ENCODE measurements around the gene RAPGEF6. TPM values are rescaled to one million over a fixed set of nuclear protein-coding genes. Genes with fewer than 3 reads are reported as not detected.

The RAPGEF6 gene
- total and polyA plus RNA-seq, 12 donors, result 1.5 to 16.3 (median 10.9) TPM

GRCh38 chr5:131659841-131660240, 24.8 kb upstream of the RAPGEF6 start:
- Histone ChIP-seq H3K4me1 (peaks cover 0 to 14% (median 0%) of the 10 kb centered on the region in 9 donors), H3K36me3 (peaks cover 0 to 76% (median 28%) of the 10 kb centered on the region in 9 donors), H3K27ac (no peak overlapping the region), H3K27me3 (no peaks in the 10 kb centered on the region), H3K4me3 (no peak overlapping the region), H3K9me3 (peaks cover 0 to 22% (median 4%) of the 10 kb centered on the region in 11 donors)
- 96 to 100% methylated on average over 9 of the region's 9 CpGs for WGBS, 2 donors
- ATAC-seq (no peak), DNase-seq (no peak)
- TF ChIP-seq, protein P1, sequence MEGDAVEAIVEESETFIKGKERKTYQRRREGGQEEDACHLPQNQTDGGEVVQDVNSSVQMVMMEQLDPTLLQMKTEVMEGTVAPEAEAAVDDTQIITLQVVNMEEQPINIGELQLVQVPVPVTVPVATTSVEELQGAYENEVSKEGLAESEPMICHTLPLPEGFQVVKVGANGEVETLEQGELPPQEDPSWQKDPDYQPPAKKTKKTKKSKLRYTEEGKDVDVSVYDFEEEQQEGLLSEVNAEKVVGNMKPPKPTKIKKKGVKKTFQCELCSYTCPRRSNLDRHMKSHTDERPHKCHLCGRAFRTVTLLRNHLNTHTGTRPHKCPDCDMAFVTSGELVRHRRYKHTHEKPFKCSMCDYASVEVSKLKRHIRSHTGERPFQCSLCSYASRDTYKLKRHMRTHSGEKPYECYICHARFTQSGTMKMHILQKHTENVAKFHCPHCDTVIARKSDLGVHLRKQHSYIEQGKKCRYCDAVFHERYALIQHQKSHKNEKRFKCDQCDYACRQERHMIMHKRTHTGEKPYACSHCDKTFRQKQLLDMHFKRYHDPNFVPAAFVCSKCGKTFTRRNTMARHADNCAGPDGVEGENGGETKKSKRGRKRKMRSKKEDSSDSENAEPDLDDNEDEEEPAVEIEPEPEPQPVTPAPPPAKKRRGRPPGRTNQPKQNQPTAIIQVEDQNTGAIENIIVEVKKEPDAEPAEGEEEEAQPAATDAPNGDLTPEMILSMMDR (IDR thresholded peaks at IDR 0.05), result no peak
- intact Hi-C loops (cut with DNase I), result no loop called here

DNA sequence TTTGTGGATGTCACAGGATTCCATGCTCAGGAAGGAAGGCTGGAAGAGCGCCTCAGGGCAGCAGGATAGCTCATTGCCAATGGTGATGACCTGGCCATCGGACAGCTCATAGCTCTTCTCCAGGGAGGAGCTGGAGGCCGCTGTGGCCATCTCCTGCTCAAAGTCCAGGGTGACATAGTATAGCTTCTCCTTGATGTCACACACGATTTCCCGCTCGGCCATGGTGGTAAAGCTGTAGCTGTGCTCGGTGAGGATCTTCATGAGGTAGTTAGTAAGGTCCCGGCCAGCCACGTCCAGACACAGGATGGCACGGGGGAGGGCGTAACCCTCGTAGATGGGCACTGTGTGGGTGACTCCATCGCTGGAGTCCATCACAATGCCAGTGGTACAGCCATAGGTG, 24.3 kb upstream of the RAPGEF6 start:
- DNase-seq (no peak), ATAC-seq (peak in 2 of 8 donors; percentile 33 to 42)
- no peak overlapping the region for H3K4me3 ChIP-seq
- H3K36me3 ChIP-seq, result peaks cover 0 to 76% (median 30%) of the 10 kb centered on the region in 9 donors
- TF ChIP-seq, protein P1 (IDR thresholded peaks at IDR 0.05), result no peak
- 98 to 99% methylated on average over 13 of the region's 13 CpGs for WGBS, 2 donors
- H3K27me3 ChIP-seq, result no peaks in the 10 kb centered on the region
- intact Hi-C loops (cut with DNase I), result no loop called here
- peaks cover 0 to 14% (median 0%) of the 10 kb centered on the region in 9 donors for H3K4me1 ChIP-seq
- H3K27ac ChIP-seq, result no peak overlapping the region
- H3K9me3 ChIP-seq, result peaks cover 0 to 22% (median 4%) of the 10 kb centered on the region in 11 donors

DNA sequence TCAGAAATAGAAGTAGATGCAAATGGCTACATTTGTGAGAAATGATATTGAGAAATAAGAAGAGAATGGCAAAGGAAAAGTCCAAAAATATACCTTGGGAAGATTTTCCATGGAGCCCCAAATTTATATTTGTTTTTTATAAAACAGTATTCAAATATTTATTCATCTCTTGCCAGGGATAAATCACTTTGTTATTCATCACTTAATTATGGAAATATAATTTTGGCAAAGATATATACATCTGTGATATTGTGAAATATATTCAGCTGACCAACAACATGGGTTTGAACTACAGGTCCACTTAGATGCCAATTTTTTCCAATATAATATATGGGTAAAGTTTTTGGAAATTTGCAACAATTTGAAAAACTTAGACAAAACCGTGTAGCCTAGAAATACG, 19.7 kb upstream of the RAPGEF6 start:
- ATAC-seq (no peak), DNase-seq (no peak)
- H3K4me3 ChIP-seq, result no peak overlapping the region
- H3K36me3 ChIP-seq, result peaks cover 0 to 78% (median 40%) of the 10 kb centered on the region in 9 donors
- peak overlapping the region in 1 of 10 donors; percentile 46 for H3K27ac ChIP-seq
- H3K9me3 ChIP-seq, result peaks cover 0 to 4% (median 0%) of the 10 kb centered on the region in 11 donors
- TF ChIP-seq, protein P1 (IDR thresholded peaks at IDR 0.05), result no peak
- WGBS, 2 donors, result 94 to 99% methylated on average over 2 of the region's 2 CpGs
- peaks cover 0 to 14% (median 0%) of the 10 kb centered on the region in 9 donors for H3K4me1 ChIP-seq
- no peaks in the 10 kb centered on the region for H3K27me3 ChIP-seq
- intact Hi-C loops (cut with DNase I), result no loop called here

DNA sequence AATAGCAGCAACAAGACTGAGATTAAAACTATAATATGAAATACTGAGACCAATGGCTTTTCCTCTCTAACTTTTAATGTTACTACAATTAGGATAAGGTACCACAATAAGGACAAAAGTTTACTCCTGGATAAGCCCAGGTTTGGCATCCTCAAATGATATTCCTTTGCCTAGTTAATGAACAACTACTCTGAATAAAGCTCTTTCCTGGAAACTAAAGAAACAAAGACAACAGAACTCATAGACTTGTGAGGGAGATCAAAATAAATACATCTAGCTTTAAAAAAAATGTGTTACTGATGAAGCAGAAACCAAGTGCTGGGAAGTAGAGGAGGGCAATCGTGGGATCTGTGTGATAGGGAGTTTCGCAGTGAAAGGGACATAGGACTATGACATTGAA, 19.3 kb upstream of the RAPGEF6 start:
- Histone ChIP-seq H3K4me1 (peaks cover 0 to 14% (median 0%) of the 10 kb centered on the region in 9 donors), H3K4me3 (no peak overlapping the region), H3K9me3 (no peaks in the 10 kb centered on the region), H3K27me3 (no peaks in the 10 kb centered on the region), H3K27ac (no peak overlapping the region), H3K36me3 (peaks cover 0 to 78% (median 35%) of the 10 kb centered on the region in 9 donors)
- DNase-seq, result no peak
- intact Hi-C loops (cut with DNase I), result no loop called here
- WGBS, 2 donors, result 93 to 94% methylated on average over 2 of the region's 2 CpGs
- TF ChIP-seq, protein P1 (IDR thresholded peaks at IDR 0.05), result no peak
- no peak for ATAC-seq

Data from heart right ventricle (tissue), 16 donors.